Lower lobe of right lung (tissue), 2 donors: ENCODE results near the gene NHSL1. TPM values are rescaled to one million over a fixed set of nuclear protein-coding genes. Genes with fewer than 3 reads are reported as not detected.

ENCODE experiments used
- ATAC-seq, 2 donors: fragments of 200-7000 bp; cut with Tn5 transposase; one replicate each; pipeline ENCODE4 v1.9.1; 2020 to 2022; ENCODE audit warnings: mild to moderate bottlenecking in 2 of 2, moderate library complexity in 2 of 2
- DNase-seq: peaks from one replicate; pipeline ENCODE4 v3.0.0-alpha.2; 2020
- H3K27ac ChIP-seq: fragments of 200-600 bp; one replicate; pipeline ENCODE4 v1.8.0; 2022
- H3K27me3 ChIP-seq: fragments of 200-600 bp; one replicate; pipeline ENCODE4 v1.8.0; 2022; ENCODE audit warnings: low read depth
- H3K36me3 ChIP-seq: fragments of 200-600 bp; one replicate; pipeline ENCODE4 v1.8.0; 2022; ENCODE audit warnings: mild to moderate bottlenecking
- H3K4me1 ChIP-seq: fragments of 200-600 bp; one replicate; pipeline ENCODE4 v1.8.0; 2022
- H3K4me3 ChIP-seq: fragments of 200-600 bp; one replicate; pipeline ENCODE4 v1.8.0; 2022; ENCODE audit warnings: mild to moderate bottlenecking
- H3K9me3 ChIP-seq: fragments of 200-600 bp; one replicate; pipeline ENCODE4 v1.8.0; 2022
- CTCF ChIP-seq: fragments of 200-600 bp; IDR thresholded peaks from one replicate; pipeline ENCODE4 v1.8.0; 2022; ENCODE audit warnings: antibody characterized with exemption, mild to moderate bottlenecking
- intact Hi-C: fragments of 100-400 bp; cut with DNase I; formaldehyde crosslinking; loops from one replicate; pipeline ENCODE4 v1.11.0; 2022
- total RNA-seq: library from RNA; stranded (reverse); fragmentation: NEBNext Ultra II Directional; extraction: Animal tissue kit (Norgen Biotek cat#: 25700); gene quantifications from one replicate; pipeline ENCODE4 v1.2.1, GENCODE V29; 2021
- donor health status: DM: no; HTN: yes; CAD: no; lungs with severe emphysema.

The NHSL1 gene
- total RNA-seq, 1 donor from 2014 or later, result 63.7 TPM

- H3K9me3 ChIP-seq, result no peaks in the 10 kb centered on the region
- H3K27me3 ChIP-seq, result no peaks in the 10 kb centered on the region
- H3K4me3 ChIP-seq, result no peak overlapping the region
- no peak for DNase-seq
- peaks cover 13% of the 10 kb centered on the region for H3K36me3 ChIP-seq
- intact Hi-C loops, result no loop called here
- no peak for TF ChIP-seq CTCF
- peaks cover 7% of the 10 kb centered on the region for H3K4me1 ChIP-seq
- H3K27ac ChIP-seq, result no peak overlapping the region
- no peak for ATAC-seq
Measured at GRCh38 chr6:138494312-138494711, 5.0 kb downstream of the NHSL1 start.

- DNase-seq, result no peak
- ATAC-seq, result peak; percentile 84
- H3K4me3 ChIP-seq, result no peak overlapping the region
Measured at GRCh38 chr6:138493413-138493812, 5.9 kb downstream of the NHSL1 start.

GRCh38 chr6:138492871-138493270 is 6.4 kb downstream of the NHSL1 start:
- no peak overlapping the region for H3K4me3 ChIP-seq
- intact Hi-C loops, result no loop called here
- no peak for TF ChIP-seq CTCF
- DNase-seq (no peak), ATAC-seq (no peak)
- H3K4me1 ChIP-seq, result no peaks in the 10 kb centered on the region
- H3K27me3 ChIP-seq, result no peaks in the 10 kb centered on the region
- peak overlapping the region; percentile 33 for H3K27ac ChIP-seq
- H3K36me3 ChIP-seq, result peaks cover 13% of the 10 kb centered on the region
- H3K9me3 ChIP-seq, result no peaks in the 10 kb centered on the region

More at GRCh38 chr6:138493413-138493812, 5.9 kb downstream of the NHSL1 start:
- no peak for TF ChIP-seq CTCF
- Histone ChIP-seq H3K27me3 (no peaks in the 10 kb centered on the region), H3K36me3 (peaks cover 13% of the 10 kb centered on the region), H3K4me1 (no peaks in the 10 kb centered on the region), H3K27ac (peak overlapping the region; percentile 33), H3K9me3 (no peaks in the 10 kb centered on the region)
- intact Hi-C loops, result no loop called here

GRCh38 chr6:138492113-138492512 is 7.2 kb downstream of the NHSL1 start:
- no peak overlapping the region for H3K27ac ChIP-seq
- H3K9me3 ChIP-seq, result no peaks in the 10 kb centered on the region
- peaks cover 13% of the 10 kb centered on the region for H3K36me3 ChIP-seq
- ATAC-seq, result no peak
- H3K4me1 ChIP-seq, result no peaks in the 10 kb centered on the region
- H3K4me3 ChIP-seq, result no peak overlapping the region
- H3K27me3 ChIP-seq, result no peaks in the 10 kb centered on the region
- DNase-seq, result no peak
- no peak for TF ChIP-seq CTCF
- intact Hi-C loops, result no loop called here

GRCh38 chr6:138491017-138491416 is 8.3 kb downstream of the NHSL1 start:
- Histone ChIP-seq H3K4me1 (no peaks in the 10 kb centered on the region), H3K9me3 (no peaks in the 10 kb centered on the region), H3K4me3 (no peak overlapping the region), H3K36me3 (peaks cover 13% of the 10 kb centered on the region), H3K27me3 (no peaks in the 10 kb centered on the region), H3K27ac (no peak overlapping the region)
- intact Hi-C loops, result no loop called here
- ATAC-seq (no peak), DNase-seq (no peak)
- TF ChIP-seq CTCF, result no peak

- no peak overlapping the region for H3K4me3 ChIP-seq
- DNase-seq (no peak), ATAC-seq (no peak)
- no peaks in the 10 kb centered on the region for H3K27me3 ChIP-seq
- H3K27ac ChIP-seq, result no peak overlapping the region
- no peak for TF ChIP-seq CTCF
- H3K4me1 ChIP-seq, result peaks cover 4% of the 10 kb centered on the region
- H3K9me3 ChIP-seq, result no peaks in the 10 kb centered on the region
- H3K36me3 ChIP-seq, result peaks cover 1% of the 10 kb centered on the region
- intact Hi-C loops, result no loop called here
Measured at GRCh38 chr6:138489846-138490245, 9.4 kb downstream of the NHSL1 start.
